G401 (cell line): ENCODE results near the gene DLG5. TPM values are rescaled to one million over a fixed set of nuclear protein-coding genes. Genes with fewer than 3 reads are reported as not detected.
"Not testable (repeated sequence)": the region's sequence is repeated elsewhere in the genome, so short reads cannot be mapped to it uniquely, and the experiment has no call there.

Experiments
- DNase-seq: peaks from one replicate; pipeline ENCODE4 v3.0.0-alpha.2; 2015; ENCODE audit warnings: low spot score
- in situ Hi-C: cut with HindIII; loops from 2 replicates; pipeline ENCODE4 v1.10.0; 2016; ENCODE audit warnings: low sequenced_read_pairs, mixed read lengths
- total RNA-seq: library from RNA; depleted of rRNA; stranded (reverse); fragments of >200 nt; shearing (Covaris generic); gene quantifications from 2 replicates; pipeline ENCODE4 v1.2.3, GENCODE V29; 2014

The DLG5 gene
- total RNA-seq, 1 experiment from 2014 or later, result 48.7 TPM

DNA sequence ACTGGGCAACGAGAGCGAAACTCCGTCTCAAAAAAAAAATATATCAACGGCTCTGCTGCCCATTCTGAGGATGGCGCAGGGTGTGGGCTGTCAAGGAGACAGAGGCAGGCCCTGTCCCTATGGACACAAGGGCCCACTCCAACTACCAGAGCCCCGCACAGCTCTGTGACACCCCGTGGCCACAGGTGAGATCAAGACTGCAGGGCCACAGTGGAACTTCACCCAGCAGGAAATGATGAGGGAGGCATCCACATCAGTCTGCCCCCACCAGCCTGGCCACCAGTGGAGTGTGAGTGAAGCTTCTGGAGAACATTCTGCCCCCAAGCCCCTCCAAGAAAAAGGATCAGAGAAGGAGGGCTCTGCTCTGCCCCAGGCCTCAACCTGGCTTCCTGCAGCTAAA lies 136.7 kb downstream of the DLG5 start:
- no peak for DNase-seq
- in situ Hi-C loops, result no loop called here

DNA sequence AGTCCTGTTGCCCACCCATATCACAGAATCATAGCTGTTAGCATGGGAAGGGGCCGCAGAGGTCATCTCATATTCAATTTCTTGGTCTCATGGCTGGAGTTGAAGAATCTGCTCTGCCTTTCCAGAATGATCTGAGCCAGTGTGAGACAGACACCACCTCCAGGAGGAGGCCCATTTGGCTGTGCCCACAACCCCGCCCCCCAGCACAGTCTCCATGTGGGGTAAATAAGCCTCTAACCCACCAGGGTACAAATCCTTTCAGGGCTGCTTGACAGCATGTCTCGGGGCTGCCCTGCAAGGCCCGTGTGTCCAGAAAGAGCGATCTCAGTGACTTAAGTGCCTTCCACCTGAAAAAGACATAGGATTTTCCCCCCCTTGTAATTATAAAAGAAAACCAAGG lies 137.5 kb downstream of the DLG5 start:
- DNase-seq, result no peak
- in situ Hi-C loops, result no loop called here

DNA sequence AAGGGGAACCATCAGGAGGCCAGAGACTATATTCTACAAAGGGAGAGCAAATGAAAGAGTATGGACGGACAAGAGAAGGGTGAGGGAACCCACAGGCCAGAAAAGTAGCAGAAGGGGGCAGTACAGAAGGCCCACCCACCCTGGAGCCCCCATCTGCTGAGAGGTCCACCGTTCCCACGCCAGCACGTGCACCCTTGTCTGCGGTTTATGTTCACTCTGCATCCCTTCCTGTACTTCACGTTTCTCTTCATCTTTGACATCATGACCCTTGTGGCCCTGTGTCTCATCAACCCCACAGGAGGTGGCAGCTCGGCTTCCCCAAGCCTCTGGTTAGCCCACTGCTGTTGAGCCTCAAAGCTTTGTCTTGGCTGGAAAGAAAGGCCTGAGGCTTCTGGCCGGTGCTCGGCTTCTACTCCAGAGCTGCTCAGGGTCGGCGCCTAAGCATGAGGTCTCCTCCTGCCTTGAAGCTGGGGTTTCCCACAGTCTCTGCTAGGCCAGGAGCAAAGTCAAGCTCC lies 138.0 kb downstream of the DLG5 start:
- in situ Hi-C loops, result no loop called here

DNA sequence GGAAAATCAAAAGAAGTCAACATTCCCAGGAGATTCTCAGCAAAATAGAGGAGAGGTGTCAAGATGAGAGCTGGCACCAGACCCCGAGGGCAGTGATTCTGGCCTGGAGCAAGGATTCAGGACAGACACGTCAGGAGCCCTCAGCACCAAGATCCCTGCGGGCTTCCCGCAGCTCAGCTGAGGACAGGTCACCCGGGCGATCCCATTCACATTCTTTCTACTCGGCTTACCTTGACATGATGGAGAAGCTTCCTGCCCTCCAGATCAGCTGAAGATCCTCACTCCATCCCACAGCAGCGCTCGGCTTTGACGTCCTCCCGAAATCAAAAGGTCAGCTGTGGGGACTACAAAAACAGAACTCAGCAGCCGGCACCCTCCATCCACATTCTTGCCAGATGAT lies 139.1 kb downstream of the DLG5 start:
- DNase-seq, result no peak
- in situ Hi-C loops, result no loop called here

More for the DNA sequence above, 138.0 kb downstream of the DLG5 start:
- no peak for DNase-seq

DNA sequence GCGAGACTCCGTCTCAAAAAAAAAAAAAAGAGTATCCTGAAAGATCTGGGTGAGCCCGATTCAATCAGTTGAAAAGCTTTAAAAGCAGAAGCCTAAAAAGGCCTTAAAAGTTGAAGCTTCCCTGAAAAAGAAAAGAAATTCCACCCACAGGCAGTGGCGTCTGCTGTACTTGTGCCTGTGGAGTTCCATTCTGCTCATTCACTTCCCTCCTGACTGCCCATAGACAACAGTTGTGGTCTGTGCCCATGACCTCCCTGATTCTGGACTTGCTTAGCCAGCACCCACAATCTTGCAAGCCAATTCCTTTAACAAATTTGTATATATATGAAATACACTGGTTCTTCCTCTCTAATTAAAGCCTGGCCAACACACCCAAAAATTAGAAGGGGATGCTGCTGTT lies 141.7 kb downstream of the DLG5 start:
- in situ Hi-C loops, result no loop called here
- DNase-seq, result no peak

DNA sequence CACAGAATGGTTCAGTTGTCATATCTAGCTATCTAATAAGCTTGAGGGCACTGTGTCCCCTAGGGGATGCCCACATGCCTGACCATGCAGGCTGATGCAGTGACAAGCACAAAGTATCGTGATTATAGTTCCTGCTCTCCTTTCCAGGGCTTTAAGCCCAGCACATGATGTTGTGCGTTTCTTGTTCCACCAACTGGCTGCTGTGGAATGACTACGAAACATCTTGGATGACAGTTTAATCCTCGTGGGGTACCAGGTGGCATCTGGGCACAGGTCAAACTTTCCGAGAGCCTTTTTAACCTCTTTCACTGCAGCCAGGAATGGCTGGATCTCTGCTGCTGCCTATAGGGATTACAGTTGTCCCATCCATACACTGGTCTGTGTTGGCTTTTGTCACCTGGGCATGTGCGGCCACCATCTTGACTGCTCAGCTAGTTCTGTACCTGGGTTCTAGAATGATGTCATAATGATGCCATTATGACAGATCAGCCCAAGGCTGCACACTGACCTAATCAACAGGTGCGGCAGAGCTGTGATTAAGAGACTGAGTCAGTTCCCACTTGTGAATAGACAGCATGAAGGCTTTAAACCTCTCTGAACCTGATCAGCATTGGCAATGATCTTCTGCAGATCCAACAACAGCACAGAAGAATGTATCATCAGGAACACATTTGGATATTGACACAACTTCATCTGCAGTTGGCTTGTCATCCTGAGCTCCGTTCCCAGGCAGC lies 144.1 kb downstream of the DLG5 start:
- DNase-seq, result no peak
- in situ Hi-C loops, result no loop called here

DNA sequence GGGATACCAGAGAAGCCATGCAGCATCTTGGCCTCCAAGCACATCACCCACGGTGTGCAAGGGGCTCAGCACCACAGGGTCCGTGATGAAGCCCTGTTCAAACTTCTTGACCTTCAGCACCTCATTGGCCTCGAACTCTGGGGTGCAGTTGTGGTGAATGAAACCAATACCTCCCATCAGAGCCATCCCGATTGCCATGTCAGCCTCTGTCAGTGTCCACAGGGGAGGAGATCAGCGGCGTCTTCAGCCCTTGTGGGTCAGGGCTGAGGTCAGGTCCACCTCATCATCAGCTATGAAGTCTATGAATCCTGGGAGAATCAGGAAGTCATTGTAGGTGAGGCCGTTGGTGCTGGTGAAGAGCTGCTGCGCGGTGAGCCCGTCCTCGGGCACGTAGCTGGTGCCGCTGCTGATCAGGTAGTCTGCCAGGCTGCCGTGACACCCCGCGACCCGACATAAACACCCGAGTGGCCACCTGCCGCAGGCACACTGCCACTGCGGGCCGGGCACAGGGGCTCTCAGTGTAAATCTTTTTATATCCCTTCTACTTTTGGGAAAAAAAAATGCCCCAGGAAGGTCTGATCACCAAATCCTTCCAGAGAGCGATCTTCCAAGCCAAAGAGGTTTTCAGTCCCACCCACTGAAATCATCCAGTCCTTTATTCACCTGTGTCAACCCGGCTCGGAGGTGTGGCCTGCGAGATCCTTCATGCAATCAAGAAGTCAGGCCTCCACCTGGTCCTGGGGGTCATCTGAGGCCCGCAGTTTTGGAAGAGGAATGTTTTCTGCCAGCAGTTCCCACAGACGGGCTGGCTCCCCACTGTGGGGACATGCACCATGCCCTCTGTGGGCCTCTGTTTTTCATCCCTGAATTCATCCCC lies 144.9 kb downstream of the DLG5 start:
- in situ Hi-C loops, result no loop called here
- DNase-seq, result no peak

DNA sequence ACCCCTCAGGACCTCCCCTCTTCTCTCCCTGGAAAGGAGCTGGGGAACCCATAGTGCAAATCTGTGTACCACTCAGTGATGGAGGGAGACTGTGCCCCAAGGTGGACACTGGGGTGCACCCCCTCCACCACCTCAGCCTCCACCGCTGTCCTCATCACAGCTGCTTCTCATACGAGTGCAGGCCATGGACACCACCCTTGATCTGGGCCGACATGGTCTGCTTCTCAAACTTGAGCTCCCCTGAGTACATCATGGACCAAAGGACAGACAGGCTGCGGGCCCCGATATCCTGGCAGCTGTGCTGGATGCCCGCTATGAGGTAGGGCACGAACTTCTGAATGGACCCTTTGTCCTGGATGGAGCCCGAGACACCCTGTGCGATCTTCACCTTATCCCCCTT lies 146.4 kb downstream of the DLG5 start:
- in situ Hi-C loops, result no loop called here
- no peak for DNase-seq

DNA sequence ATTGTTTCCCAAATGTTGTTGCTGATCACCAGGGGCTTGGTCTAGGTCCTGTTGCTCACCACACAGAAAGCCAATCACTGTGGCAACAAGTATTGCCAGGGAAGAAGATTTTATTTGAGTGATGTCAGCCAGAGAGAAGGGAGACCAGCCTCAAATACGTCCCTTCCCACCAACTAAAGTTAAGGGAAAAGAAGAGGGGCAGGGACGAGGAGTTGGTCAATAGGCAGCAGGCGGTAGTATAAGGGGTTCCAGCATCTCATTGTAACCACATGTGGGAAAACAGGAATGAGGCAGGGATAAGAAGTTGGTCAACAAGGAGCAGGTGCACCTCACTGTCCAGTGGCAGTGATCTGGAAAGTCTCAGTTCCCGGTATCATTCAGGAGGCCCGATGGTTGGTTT lies 150.1 kb downstream of the DLG5 start:
- in situ Hi-C loops, result no loop called here
- DNase-seq, result no peak

DNA sequence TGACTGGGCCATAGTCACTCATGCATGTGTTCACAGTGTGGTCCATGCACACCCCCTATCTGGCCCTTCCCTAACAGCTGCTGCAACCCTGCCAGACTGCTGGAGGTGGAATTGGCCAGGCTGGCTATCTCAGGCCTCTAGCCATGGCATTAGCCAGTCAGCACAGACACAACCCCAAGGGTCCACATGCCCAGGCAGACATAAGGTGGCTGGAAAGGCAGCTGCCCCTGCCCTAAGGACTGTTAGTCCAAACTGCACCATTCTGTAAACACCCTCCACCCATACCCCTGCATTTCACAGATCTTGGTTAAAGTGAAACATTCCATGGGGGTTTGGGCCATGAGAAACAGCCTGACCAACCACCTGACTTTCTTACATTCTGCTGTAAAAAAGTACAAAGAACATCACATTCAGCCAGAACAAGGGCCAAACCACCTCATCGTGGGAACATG lies 151.6 kb downstream of the DLG5 start:
- DNase-seq, result no peak
- in situ Hi-C loops, result no loop called here

DNA sequence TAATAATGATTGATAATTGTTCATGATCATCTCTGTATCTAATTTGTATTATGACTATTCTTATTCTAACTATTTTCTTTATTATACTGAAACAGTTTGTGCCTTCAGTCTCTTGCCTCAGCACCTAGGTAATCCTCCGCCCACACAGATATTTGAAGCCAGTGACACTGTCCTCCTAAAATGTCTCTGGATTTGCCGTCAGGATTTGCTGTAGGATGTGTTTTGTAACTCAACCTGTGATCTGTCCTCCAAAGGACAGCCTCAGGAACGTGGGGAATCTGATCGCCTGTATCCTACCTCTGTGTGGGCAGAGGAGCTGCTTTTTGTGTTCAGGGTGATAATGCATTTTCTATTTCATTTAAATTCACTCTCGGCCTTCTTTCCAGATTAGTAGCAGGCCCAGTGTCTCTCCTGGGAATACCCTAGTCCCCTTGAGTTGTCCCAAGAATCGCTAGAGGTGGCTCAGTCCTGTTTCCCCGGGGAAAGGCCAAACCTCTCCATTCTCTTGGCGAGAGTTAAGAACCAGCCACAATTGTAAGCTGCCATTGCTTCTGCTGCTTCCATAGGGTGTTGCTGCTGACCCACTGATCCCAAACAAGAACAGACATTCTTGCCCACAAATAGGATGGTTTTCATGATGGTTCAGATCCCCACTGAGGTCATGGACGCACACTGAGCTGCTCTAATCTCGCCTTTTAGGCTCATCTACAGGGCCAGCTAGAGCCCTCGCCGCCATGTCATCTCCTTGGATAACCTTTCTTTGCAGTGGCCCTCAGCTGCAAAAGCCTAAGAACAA lies 152.7 kb downstream of the DLG5 start:
- no peak for DNase-seq
- in situ Hi-C loops, result no loop called here

DNA sequence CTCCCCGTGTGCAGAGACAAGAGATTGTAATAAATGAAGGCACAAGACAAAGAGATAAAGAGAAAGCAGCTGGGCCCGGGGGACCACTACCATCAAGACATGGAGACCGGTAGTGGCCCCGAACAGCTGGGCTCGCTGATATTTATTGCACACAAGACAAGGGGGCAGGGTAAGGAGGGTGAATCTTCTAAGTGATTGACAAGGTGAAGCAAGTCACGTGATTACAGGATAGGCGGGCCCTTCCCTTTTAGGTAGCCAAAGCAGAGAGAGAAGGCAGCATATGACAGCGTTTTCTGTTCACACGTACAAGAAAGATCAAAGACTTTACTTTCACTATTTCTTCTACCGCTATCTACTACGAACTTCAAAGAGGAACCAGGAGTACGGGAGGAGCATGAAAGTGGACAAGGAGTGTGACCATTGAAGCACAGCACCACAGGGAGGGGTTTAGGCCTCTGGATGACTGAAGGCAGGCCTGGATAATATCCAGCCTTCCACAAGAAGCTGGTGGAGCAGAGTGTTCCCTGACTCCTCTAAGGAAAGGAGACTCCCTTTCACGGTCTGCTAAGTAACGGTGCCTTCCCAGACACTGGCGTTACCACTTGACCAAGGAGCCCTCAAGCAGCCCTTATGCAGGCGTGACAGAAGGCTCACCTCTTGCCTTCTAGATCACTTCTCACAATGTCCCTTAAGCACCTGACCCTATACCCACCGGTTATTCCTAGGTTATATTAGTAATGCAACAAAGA lies 153.5 kb downstream of the DLG5 start:
- in situ Hi-C loops, DNase-seq: not testable (repeated sequence)

DNA sequence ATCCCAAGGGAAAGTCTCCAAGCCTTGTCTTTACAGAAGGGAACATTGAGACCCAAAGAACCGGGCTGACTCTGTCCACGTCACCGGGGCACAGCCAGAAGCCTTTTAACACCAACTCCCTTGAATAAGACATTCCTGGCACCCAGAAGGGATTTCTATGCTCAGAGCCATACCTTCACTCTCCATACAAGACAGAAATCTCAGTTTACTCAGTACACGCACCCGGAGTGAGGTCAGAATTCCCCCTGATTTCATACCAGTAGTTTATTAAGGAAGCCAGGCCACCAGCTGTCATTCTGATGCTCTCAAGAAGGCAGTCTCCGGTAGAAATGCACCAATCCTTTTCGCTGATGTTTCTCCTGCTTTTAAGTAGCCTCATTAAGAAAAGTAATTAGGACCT lies 154.7 kb downstream of the DLG5 start:
- in situ Hi-C loops, result no loop called here
- DNase-seq, result no peak

DNA sequence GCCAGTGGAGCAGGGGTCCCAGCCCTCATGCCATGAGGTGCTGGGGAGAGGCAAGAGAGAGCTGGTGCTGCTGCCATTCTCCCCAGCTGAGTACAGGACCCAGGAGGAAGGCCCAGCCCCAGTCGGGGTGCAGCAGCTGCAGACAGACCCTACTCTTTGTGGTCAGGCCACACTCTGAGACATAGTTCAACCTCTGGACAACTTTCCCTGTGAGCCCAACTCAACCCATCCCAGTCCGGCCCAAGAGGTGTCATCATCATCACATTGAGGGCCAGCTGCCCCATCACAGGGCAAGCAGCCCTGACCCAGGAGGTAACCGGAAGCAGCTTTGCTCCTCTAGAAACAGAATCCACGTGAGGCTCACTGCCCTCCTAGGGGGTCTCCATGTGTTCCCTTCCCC lies 155.1 kb downstream of the DLG5 start:
- no peak for DNase-seq
- in situ Hi-C loops, result no loop called here

DNA sequence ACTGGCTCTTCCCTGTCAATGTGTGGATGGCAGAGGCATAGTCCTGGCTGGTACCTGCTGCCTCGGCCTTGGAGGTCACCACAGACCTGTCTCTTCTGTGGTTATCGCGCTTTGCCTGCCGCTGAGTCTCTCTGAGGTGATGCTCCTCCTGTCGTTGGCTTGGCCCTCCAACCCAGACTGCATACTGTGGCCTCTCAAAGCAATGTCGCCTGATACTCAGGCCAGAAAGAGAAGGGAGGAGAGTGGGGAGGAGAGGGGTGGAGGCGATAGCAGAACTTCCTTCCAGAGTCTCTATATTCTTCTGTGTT lies 155.7 kb downstream of the DLG5 start:
- no peak for DNase-seq
- in situ Hi-C loops, result no loop called here

DNA sequence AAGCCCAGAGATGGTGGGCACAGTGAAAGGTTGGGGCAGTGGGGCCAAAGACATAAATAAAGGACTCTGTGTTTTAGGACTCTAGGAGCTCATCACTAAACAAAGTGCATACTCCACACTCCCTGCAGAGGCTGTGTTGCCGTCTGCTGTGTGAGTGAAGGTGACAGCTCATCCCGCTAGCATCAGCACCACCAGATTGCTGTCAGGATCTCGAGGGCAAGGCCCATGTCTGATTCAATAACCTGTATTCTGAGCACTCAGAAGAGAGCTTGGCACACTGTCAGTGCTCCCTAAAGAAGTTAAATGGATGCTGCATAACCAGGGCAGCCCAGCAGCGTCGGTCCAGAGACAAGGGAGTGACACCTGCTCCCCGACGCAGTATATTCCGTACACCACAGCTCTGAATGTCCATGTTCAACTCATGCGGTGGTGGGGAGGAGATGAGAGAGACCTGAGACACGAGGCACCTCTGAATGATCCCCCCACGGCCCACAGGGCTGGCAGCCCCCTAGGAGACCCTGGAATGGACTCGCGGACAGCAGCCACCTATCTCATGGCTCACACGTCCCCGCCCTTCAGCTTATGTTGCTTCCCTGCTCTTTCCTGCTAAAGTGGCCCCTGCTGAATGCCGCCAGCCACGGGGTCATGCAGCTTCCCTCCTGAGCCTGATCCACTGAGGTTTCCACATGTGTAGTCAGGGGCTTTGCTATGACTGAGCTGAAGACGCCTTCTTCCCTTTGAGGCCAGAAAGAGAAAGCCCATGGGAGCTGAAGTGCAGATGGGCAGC lies 156.3 kb downstream of the DLG5 start:
- in situ Hi-C loops, result no loop called here
- no peak for DNase-seq

DNA sequence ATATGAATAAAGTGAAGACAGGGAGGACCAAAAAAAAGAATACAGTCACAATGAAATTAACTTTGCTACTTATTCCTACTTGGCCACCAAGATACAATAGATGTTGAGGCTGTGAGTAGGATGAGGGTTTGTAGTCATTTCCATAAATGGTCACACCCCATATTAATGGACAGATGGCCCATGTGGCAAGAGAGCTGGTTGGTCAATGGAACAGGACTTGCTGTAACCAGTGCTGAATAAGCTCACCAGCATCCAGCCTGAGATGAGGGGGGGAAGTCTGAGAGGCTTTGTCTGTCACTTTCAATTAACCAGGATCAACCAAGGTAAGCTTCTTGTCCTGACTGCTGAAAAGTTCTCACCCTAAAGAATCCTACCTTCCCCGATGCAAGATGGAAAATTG lies 158.5 kb downstream of the DLG5 start:
- in situ Hi-C loops, result no loop called here

More for the DNA sequence above, 158.5 kb downstream of the DLG5 start:
- DNase-seq, result no peak
